ENCODE measurements around the gene KDM2A. TPM values are rescaled to one million over a fixed set of nuclear protein-coding genes. Genes with fewer than 3 reads are reported as not detected.
A peak's percentile ranks its signal among the peaks of the same experiment; 100 is the strongest.

Gene KDM2A
- total and polyA plus RNA-seq, 2 of the 13 experiments (the other 11 are each of a cell fraction or from before 2014, with no cell fraction given) = 31.3 to 31.4 TPM

GRCh38 chr11:67118801-67119584 lies at the start of gene KDM2A (continued):
- no peak for TF ChIP-seq HBP1 (CRISPR knock-in tag; IDR thresholded peaks at IDR 0.05; ENCODE audit: low read depth)
- TF ChIP-seq ZNF768 (CRISPR knock-in tag; IDR thresholded peaks at IDR 0.05) = peak; percentile 12; the same call in 1 of the 2 replicates
- TF ChIP-seq FOSL2 (CRISPR knock-in tag; IDR thresholded peaks at IDR 0.05) = no peak
- TF ChIP-seq ZNF747 (CRISPR knock-in tag; IDR thresholded peaks at IDR 0.05; ENCODE audit: borderline replicate concordance) = no peak
- no peak for TF ChIP-seq NFE2L2 (IDR thresholded peaks at IDR 0.05; ENCODE audit: low read length)
- peak; percentile 48; the same call in 1 of the 2 replicates for TF ChIP-seq TFAP4 (IDR thresholded peaks at IDR 0.05; ENCODE audit: borderline replicate concordance, low read depth)
- TF ChIP-seq KLF16 (CRISPR knock-in tag; IDR thresholded peaks at IDR 0.05) = peak in 1 of 2 experiments; percentile 47; a peak in 1 of 4 replicates
- peak; percentile 78 for TF ChIP-seq POLR2G (IDR thresholded peaks at IDR 0.05; ENCODE audit: low read depth, low read length)
- TF ChIP-seq IKZF5 (CRISPR knock-in tag; IDR thresholded peaks at IDR 0.05) = no peak
- TF ChIP-seq AKAP8 (CRISPR knock-in tag; IDR thresholded peaks at IDR 0.05) = no peak
- peak; percentile 80 for TF ChIP-seq RBFOX2 (IDR thresholded peaks at IDR 0.05; ENCODE audit: low read depth, low read length)
- 0 out of 2 replicates have a peak, but pooled peaks have one; percentile 35 for TF ChIP-seq ZNF546 (CRISPR knock-in tag; conservative IDR thresholded peaks at IDR 0.05)
- peak; percentile 82 for TF ChIP-seq ZNF740 (CRISPR knock-in tag; IDR thresholded peaks at IDR 0.05)
- TF ChIP-seq TFDP1 (CRISPR knock-in tag; IDR thresholded peaks at IDR 0.05; ENCODE audit: borderline replicate concordance) = peak; percentile 86; the same call in 1 of the 2 replicates
- no peak for TF ChIP-seq ATF7 (IDR thresholded peaks at IDR 0.05)
- no peak for TF ChIP-seq ATF7 (CRISPR knock-in tag; IDR thresholded peaks at IDR 0.05)
- 0 out of 2 replicates have a peak, but pooled peaks have one; percentile 39 for TF ChIP-seq MXD1 (CRISPR knock-in tag; IDR thresholded peaks at IDR 0.05)
- TF ChIP-seq NKX3-1 (CRISPR knock-in tag; IDR thresholded peaks at IDR 0.05) = no peak
- TF ChIP-seq HNF4G (IDR thresholded peaks at IDR 0.05; ENCODE audit: borderline replicate concordance, low read depth, low read length) = no peak
- TF ChIP-seq HNF4G (CRISPR knock-in tag; IDR thresholded peaks at IDR 0.05; ENCODE audit: borderline replicate concordance, low read depth) = 0 out of 2 replicates have a peak, but pooled peaks have one; percentile 13
- TF ChIP-seq POLR2A (IDR thresholded peaks at IDR 0.05; ENCODE audit: insufficient read depth in 1 of 2, low read depth in 2 of 2, low read length in 2 of 2) = peak; percentile 49 to 82; a peak in 3 of 4 replicates
- peak; percentile 57; the same call in 1 of the 2 replicates for TF ChIP-seq SMAD9 (CRISPR knock-in tag; IDR thresholded peaks at IDR 0.05)
- TF ChIP-seq ZGPAT (CRISPR knock-in tag; IDR thresholded peaks at IDR 0.05) = peak; percentile 56; the same call in 1 of the 2 replicates
